ENCODE data around the gene TEX264. TPM values are rescaled to one million over a fixed set of nuclear protein-coding genes. Genes with fewer than 3 reads are reported as not detected.

Gene TEX264
- total RNA-seq, 2 donors from 2014 or later, result 67.6 to 68.0 TPM

- ATAC-seq (no peak), DNase-seq (no peak)
- intact Hi-C loops (cut with DNase I, micrococcal nuclease), result loop anchor here in 1 of 2 donors (10.0 kb wide), 1 partner anchor 181 kb away; the partner anchor contains the start of gene DCAF1
Observed at GRCh38 chr3:51686056-51686455, 15.0 kb downstream of the TEX264 start.

- intact Hi-C loops (cut with DNase I, micrococcal nuclease), result loop anchor here in 1 of 2 donors (10.0 kb wide), 1 partner anchor 182 kb away; the partner anchor contains the start of gene DCAF1
- DNase-seq (peak; percentile 42 to 60), ATAC-seq (peak; percentile 29)
Observed at GRCh38 chr3:51686512-51687215, 15.6 kb downstream of the TEX264 start.

- DNase-seq, result no peak
- ATAC-seq, result no peak
- intact Hi-C loops (cut with DNase I, micrococcal nuclease), result loop anchor here in 1 of 2 donors (10.0 kb wide), 1 partner anchor 183 kb away; the partner anchor contains the start of gene DCAF1
Observed at GRCh38 chr3:51687431-51688205, 16.6 kb downstream of the TEX264 start.

- ATAC-seq (no peak), DNase-seq (no peak)
- intact Hi-C loops (cut with DNase I, micrococcal nuclease), result loop anchor here in 1 of 2 donors (10.0 kb wide), 1 partner anchor 183 kb away; the partner anchor contains the start of gene DCAF1
Observed at GRCh38 chr3:51688206-51688600, 17.2 kb downstream of the TEX264 start.

GRCh38 chr3:51691021-51691420 is 20.0 kb downstream of the TEX264 start:
- intact Hi-C loops (cut with DNase I, micrococcal nuclease), result no loop called here

GRCh38 chr3:51691949-51692348 is 20.9 kb downstream of the TEX264 start:
- intact Hi-C loops (cut with DNase I, micrococcal nuclease), result no loop called here
- DNase-seq (no peak), ATAC-seq (no peak)

More at GRCh38 chr3:51691021-51691420, 20.0 kb downstream of the TEX264 start:
- no peak for DNase-seq
- ATAC-seq, result no peak

- intact Hi-C loops (cut with DNase I, micrococcal nuclease), result no loop called here
- ATAC-seq, result no peak
- no peak for DNase-seq
Observed at GRCh38 chr3:51692980-51693395, 21.9 kb downstream of the TEX264 start.

GRCh38 chr3:51696954-51697353 is 25.9 kb downstream of the TEX264 start:
- DNase-seq, result no peak
- no peak for ATAC-seq
- intact Hi-C loops (cut with DNase I, micrococcal nuclease), result no loop called here

GRCh38 chr3:51698209-51698608 is 27.2 kb downstream of the TEX264 start:
- ATAC-seq (no peak), DNase-seq (no peak)
- intact Hi-C loops (cut with DNase I, micrococcal nuclease), result no loop called here

- no peak for DNase-seq
- ATAC-seq, result no peak
- intact Hi-C loops (cut with DNase I, micrococcal nuclease), result no loop called here
Observed at GRCh38 chr3:51700403-51700802, 29.4 kb downstream of the TEX264 start.

- DNase-seq, result no peak
- intact Hi-C loops (cut with DNase I, micrococcal nuclease), result no loop called here
- ATAC-seq, result no peak
Observed at GRCh38 chr3:51702156-51702555, 31.1 kb downstream of the TEX264 start.

- intact Hi-C loops (cut with DNase I, micrococcal nuclease), result no loop called here
- DNase-seq (no peak), ATAC-seq (no peak)
Observed at GRCh38 chr3:51703068-51703760, 32.2 kb downstream of the TEX264 start.

- no peak for DNase-seq
- intact Hi-C loops (cut with DNase I, micrococcal nuclease), result no loop called here
- ATAC-seq, result no peak
Observed at GRCh38 chr3:51703761-51704510, 32.9 kb downstream of the TEX264 start.

- DNase-seq (no peak), ATAC-seq (no peak)
- intact Hi-C loops (cut with DNase I, micrococcal nuclease), result no loop called here
Observed at GRCh38 chr3:51704511-51704950, 33.5 kb downstream of the TEX264 start.

GRCh38 chr3:51705276-51706020 is 34.4 kb downstream of the TEX264 start:
- ATAC-seq, result no peak
- peak in 1 of 2 donors; percentile 10 for DNase-seq
- intact Hi-C loops (cut with DNase I, micrococcal nuclease), result no loop called here

GRCh38 chr3:51706021-51706485 is 35.0 kb downstream of the TEX264 start:
- DNase-seq, result peak in 1 of 2 donors; percentile 8
- intact Hi-C loops (cut with DNase I, micrococcal nuclease), result no loop called here
- ATAC-seq, result no peak

- peak; percentile 84 for ATAC-seq
- intact Hi-C loops (cut with DNase I, micrococcal nuclease), result no loop called here
Observed at GRCh38 chr3:51706788-51707731, 36.0 kb downstream of the TEX264 start, which contains the start of gene GRM2. Gene GRM2, plus strand, starts transcription at chr3:51707068. Its CDS starts 1,916 bp downstream, at chr3:51708984.

More at GRCh38 chr3:51706788-51707731, 36.0 kb downstream of the TEX264 start, which contains the start of gene GRM2:
- DNase-seq, result peak; percentile 68 to 77
